ENCODE measurements around the gene DYNC2I2. TPM values are rescaled to one million over a fixed set of nuclear protein-coding genes. Genes with fewer than 3 reads are reported as not detected.

The DYNC2I2 gene
- total and polyA plus RNA-seq, 10 of the 15 experiments (the other 5 are each of a cell fraction or from before 2014, with no cell fraction given) = 0.89 to 118 (median 47.9) TPM

DNA sequence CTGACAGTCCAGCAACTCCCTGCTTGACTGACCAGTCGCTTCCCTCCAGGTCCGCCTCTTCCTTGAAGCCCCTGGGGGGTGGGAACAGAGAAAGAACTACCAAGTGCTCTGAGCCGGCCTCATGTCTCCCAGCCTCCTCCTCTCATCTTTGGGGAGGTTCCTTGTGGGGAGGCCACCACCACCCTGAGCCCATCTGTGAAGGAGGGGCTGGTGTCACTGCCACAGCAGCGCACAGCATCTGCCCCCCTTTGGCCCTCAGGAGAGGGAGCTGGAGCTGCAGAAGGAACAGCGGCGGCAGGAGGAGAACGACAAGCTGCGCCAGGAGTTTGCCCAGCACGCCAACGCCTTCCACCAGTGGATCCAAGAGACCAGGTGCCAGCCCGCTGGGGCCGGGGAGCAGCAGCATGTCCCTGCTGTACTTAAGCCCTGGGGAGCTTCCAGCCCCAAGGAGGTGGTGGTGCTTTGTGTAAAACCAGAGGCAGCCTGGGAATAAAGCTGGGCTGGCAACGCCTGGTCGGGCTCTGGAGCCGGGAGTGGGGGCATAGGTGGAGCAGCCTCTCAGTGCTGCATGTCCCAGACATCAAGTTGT, 29.4 kb downstream of the DYNC2I2 start:
- TF ChIP-seq HDAC2 (IDR thresholded peaks at IDR 0.05) (no peak), MAX (IDR thresholded peaks at IDR 0.05; ENCODE audit: low read depth, low read length) (no peak), E2F4 (IDR thresholded peaks at IDR 0.05; ENCODE audit: low read depth, low read length) (no peak), BRCA1 (IDR thresholded peaks at IDR 0.05; ENCODE audit: low read depth, low read length) (no peak), BMI1 (IDR thresholded peaks at IDR 0.05; ENCODE audit: borderline replicate concordance) (no peak), ZNF384 (IDR thresholded peaks at IDR 0.05; ENCODE audit: borderline replicate concordance, low read depth, low read length) (no peak)
- TF ChIP-seq, protein P1, sequence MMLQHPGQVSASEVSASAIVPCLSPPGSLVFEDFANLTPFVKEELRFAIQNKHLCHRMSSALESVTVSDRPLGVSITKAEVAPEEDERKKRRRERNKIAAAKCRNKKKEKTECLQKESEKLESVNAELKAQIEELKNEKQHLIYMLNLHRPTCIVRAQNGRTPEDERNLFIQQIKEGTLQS (IDR thresholded peaks at IDR 0.05; ENCODE audit: borderline replicate concordance, extremely low read depth, low read depth, low read length) = no peak
- ATAC-seq (no peak), FAIRE-seq (no peak), DNase-seq (ENCODE audit: low read depth, low spot score) (no peak)
- no TSS peak for BruUV-seq (replicated peaks)
- Histone ChIP-seq H3K27me3 (replicated peaks in 1 of 2; ENCODE audit: control insufficient read depth in 2 of 2, insufficient read depth in 2 of 2, low read length in 1 of 2) (no peaks in the 10 kb centered on the region), H4K20me1 (ENCODE audit: control insufficient read depth, insufficient read depth) (no peaks in the 10 kb centered on the region; the same call in 1 of the 2 replicates), H3K27ac (ENCODE audit: control insufficient read depth, insufficient read depth) (no peak overlapping the region), H3K79me2 (ENCODE audit: control insufficient read depth, insufficient read depth, low read length) (no peaks in the 10 kb centered on the region), H3K36me3 (ENCODE audit: control insufficient read depth in 2 of 2, insufficient read depth in 2 of 2, low read length in 1 of 2) (peaks cover 10 to 32% of the 10 kb centered on the region in 2 experiments; a peak in 3 of 4 replicates), H3K4me1 (ENCODE audit: control insufficient read depth, insufficient read depth, low read length) (no peaks in the 10 kb centered on the region), H3K4me2 (ENCODE audit: control insufficient read depth, insufficient read depth) (no peak overlapping the region), H3K9ac (ENCODE audit: control insufficient read depth, insufficient read depth, low read length) (no peak overlapping the region), H3K9me3 (replicated peaks; ENCODE audit: control insufficient read depth, insufficient read depth, low read length) (no peaks in the 10 kb centered on the region), H2AFZ (ENCODE audit: control insufficient read depth, low read depth, low read length) (no peak overlapping the region), H3K4me3 (no peak overlapping the region)
- 92% methylated on average over 15 of the region's 15 CpGs for WGBS (ENCODE audit: insufficient coverage, insufficient replicate concordance, low lambda C conversion rate, missing lambda C conversion rate)
- POLR2A ChIA-PET = no interaction called here
- CTCF ChIA-PET = no interaction called here
- SMC1A ChIA-PET (ENCODE audit: uncharacterized antibody, unreplicated experiment) = interaction anchor here (0.6 kb wide), 1 partner anchor 294 kb away, joined by 3 read pairs; no protein-coding TSS in a partner anchor
- intact Hi-C loops (cut with micrococcal nuclease; ENCODE audit: unreplicated experiment) = no loop called here
- in situ Hi-C loops (cut with MboI) = no loop called here
- RAD21 ChIA-PET (ENCODE audit: unreplicated experiment) = no interaction called here

Measured in GM12878 (cell line).